ENCODE measurements around the gene RGS8. TPM values are rescaled to one million over a fixed set of nuclear protein-coding genes. Genes with fewer than 3 reads are reported as not detected.

Gene RGS8
- total RNA-seq, 2 experiments from 2014 or later, result not detected

DNA sequence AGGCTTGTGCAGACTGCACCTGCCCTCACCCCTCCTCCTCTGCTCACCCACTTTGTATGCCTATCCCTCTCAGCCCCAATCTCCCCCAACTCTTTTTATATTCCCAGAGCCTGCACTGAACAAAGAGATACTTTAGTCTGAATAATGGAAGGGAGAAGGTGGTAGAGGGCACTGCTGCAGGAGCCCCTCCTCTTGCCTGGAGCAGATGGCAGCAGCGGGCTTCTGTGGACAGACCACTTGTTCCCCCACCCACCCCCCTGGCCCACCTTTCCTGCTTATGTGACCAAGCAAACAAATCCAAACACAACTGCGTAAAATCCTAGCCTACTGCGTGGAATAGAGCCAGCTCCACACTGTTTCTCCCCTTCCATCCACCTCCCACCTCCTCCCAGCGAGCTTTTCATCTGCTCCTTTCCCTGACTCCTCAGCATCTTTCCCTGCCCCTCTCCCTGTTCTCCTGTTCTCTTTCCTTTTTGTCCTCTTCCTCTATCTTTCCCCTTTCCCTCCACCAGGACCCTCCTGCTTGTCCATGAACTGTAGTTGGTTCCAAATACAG, 27.5 kb downstream of the RGS8 start:
- no peaks in the 10 kb centered on the region for H3K9me3 Mint-ChIP-seq
- H3K4me3 Mint-ChIP-seq, result no peak overlapping the region
- no peaks in the 10 kb centered on the region for H3K4me1 Mint-ChIP-seq
- H3K27ac Mint-ChIP-seq, result no peak overlapping the region
- H3K36me3 Mint-ChIP-seq (ENCODE audit: low read depth), result no peaks in the 10 kb centered on the region
- CTCF ChIA-PET, result no interaction called here
- POLR2A ChIA-PET, result no interaction called here
- H3K27me3 Mint-ChIP-seq, result peaks cover 19% of the 10 kb centered on the region
- DNase-seq, result no peak

GRCh38 chr1:182653986-182654385, 30.4 kb downstream of the RGS8 start:
- no peak overlapping the region for H3K27ac Mint-ChIP-seq
- H3K27me3 Mint-ChIP-seq, result peaks cover 7% of the 10 kb centered on the region
- ChIA-PET CTCF (no interaction called here), POLR2A (no interaction called here)
- H3K4me1 Mint-ChIP-seq, result no peaks in the 10 kb centered on the region
- no peak overlapping the region for H3K4me3 Mint-ChIP-seq
- no peaks in the 10 kb centered on the region for H3K9me3 Mint-ChIP-seq
- no peak for DNase-seq
- H3K36me3 Mint-ChIP-seq (ENCODE audit: low read depth), result no peaks in the 10 kb centered on the region

- CTCF ChIA-PET, result no interaction called here
- Mint-ChIP-seq H3K4me1 (no peaks in the 10 kb centered on the region), H3K36me3 (ENCODE audit: low read depth) (no peaks in the 10 kb centered on the region), H3K27ac (no peak overlapping the region), H3K27me3 (peaks cover 5% of the 10 kb centered on the region), H3K9me3 (no peaks in the 10 kb centered on the region), H3K4me3 (no peak overlapping the region)
- POLR2A ChIA-PET, result no interaction called here
- DNase-seq, result no peak
Measured at GRCh38 chr1:182652933-182653332, 31.5 kb downstream of the RGS8 start.

GRCh38 chr1:182651339-182651724, 33.1 kb downstream of the RGS8 start:
- Mint-ChIP-seq H3K9me3 (no peaks in the 10 kb centered on the region), H3K36me3 (ENCODE audit: low read depth) (no peaks in the 10 kb centered on the region), H3K27me3 (peaks cover 3% of the 10 kb centered on the region), H3K4me3 (no peak overlapping the region), H3K4me1 (no peaks in the 10 kb centered on the region), H3K27ac (no peak overlapping the region)
- no peak for DNase-seq
- ChIA-PET POLR2A (no interaction called here), CTCF (no interaction called here)

- Mint-ChIP-seq H3K4me1 (no peaks in the 10 kb centered on the region), H3K27ac (no peak overlapping the region), H3K27me3 (peaks cover 2% of the 10 kb centered on the region), H3K36me3 (ENCODE audit: low read depth) (no peaks in the 10 kb centered on the region), H3K9me3 (no peaks in the 10 kb centered on the region), H3K4me3 (no peak overlapping the region)
- DNase-seq, result no peak
- POLR2A ChIA-PET, result no interaction called here
- CTCF ChIA-PET, result interaction anchor here (1.2 kb wide), 1 partner anchor 12 kb away, joined by 3 read pairs; no protein-coding TSS in a partner anchor
Measured at GRCh38 chr1:182650678-182651338, 33.6 kb downstream of the RGS8 start.

DNA sequence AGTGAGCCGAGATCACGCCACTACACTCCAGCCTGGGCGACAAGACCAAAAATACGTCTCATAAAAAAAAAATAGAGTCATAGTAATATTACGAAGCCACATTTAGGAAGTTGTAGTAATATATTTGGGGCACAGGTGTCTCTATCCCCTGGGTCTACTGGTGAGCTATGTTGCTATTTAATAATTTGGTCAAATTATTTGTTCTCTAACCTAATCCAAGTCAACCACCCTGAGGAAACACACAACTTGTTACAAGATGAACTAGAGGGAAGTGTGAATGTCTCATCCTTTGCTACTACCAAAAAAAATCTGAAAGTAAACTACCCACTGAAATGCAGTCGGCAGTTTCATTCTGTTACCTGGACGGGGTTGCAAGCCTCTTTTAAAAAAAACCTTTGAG, 35.3 kb downstream of the RGS8 start:
- ChIA-PET POLR2A (no interaction called here), CTCF (no interaction called here)
- no peaks in the 10 kb centered on the region for H3K36me3 Mint-ChIP-seq (ENCODE audit: low read depth)
- H3K27ac Mint-ChIP-seq, result no peak overlapping the region
- no peaks in the 10 kb centered on the region for H3K4me1 Mint-ChIP-seq
- no peaks in the 10 kb centered on the region for H3K9me3 Mint-ChIP-seq
- H3K27me3 Mint-ChIP-seq, result peaks cover 4% of the 10 kb centered on the region
- no peak overlapping the region for H3K4me3 Mint-ChIP-seq
- no peak for DNase-seq

- H3K27ac Mint-ChIP-seq, result no peak overlapping the region
- H3K27me3 Mint-ChIP-seq, result peaks cover 4% of the 10 kb centered on the region
- H3K36me3 Mint-ChIP-seq (ENCODE audit: low read depth), result no peaks in the 10 kb centered on the region
- no peaks in the 10 kb centered on the region for H3K9me3 Mint-ChIP-seq
- H3K4me3 Mint-ChIP-seq, result no peak overlapping the region
- H3K4me1 Mint-ChIP-seq, result no peaks in the 10 kb centered on the region
- CTCF ChIA-PET, result no interaction called here
- POLR2A ChIA-PET, result no interaction called here
- no peak for DNase-seq
Measured at GRCh38 chr1:182646739-182647138, 37.6 kb downstream of the RGS8 start.

DNA sequence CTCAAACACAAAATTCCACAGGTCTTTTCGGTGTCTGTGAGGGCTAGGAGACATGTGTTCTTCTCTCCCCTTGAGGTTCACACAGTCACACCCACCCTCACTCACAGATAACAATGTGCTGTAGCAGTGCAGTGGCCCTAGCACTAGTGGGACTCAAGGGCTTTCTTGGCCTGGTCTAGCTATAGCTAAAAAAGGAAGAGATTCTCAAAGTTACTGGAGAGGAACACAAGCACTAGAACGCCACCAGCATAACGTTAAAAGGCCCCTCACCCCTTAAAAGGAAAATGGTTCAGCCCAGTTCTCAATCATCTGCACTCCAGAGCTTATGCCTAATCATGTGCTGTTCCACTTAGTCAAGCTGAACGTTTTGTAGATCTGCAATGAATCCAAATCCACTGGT, 39.5 kb downstream of the RGS8 start:
- DNase-seq, result no peak
- H3K4me3 Mint-ChIP-seq, result no peak overlapping the region
- no peaks in the 10 kb centered on the region for H3K4me1 Mint-ChIP-seq
- H3K36me3 Mint-ChIP-seq (ENCODE audit: low read depth), result no peaks in the 10 kb centered on the region
- ChIA-PET CTCF (no interaction called here), POLR2A (no interaction called here)
- H3K27ac Mint-ChIP-seq, result no peak overlapping the region
- H3K27me3 Mint-ChIP-seq, result peaks cover 3% of the 10 kb centered on the region
- no peaks in the 10 kb centered on the region for H3K9me3 Mint-ChIP-seq

DNA sequence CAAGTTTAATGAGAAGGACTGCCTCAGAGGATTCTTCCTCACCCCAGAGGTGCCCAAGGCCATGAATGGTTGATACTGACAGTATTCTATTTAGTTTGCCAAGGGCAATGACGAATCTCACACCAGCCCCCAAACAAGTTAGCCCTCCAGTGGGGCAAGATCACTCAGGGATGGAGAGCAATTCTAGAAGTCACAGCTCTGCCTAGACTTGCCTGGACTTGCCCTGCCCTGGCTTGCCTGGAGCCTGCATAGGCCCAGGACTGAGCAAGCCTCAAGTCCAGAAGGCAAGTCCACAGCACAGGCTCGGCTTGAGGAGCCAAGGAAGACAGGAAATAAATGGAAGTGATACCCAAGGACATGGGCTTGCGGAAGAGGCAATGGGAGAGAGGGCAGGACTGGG, 40.7 kb downstream of the RGS8 start:
- H3K9me3 Mint-ChIP-seq, result no peaks in the 10 kb centered on the region
- no peak overlapping the region for H3K27ac Mint-ChIP-seq
- no peak for DNase-seq
- peaks cover 3% of the 10 kb centered on the region for H3K27me3 Mint-ChIP-seq
- no peaks in the 10 kb centered on the region for H3K4me1 Mint-ChIP-seq
- no peak overlapping the region for H3K4me3 Mint-ChIP-seq
- no peaks in the 10 kb centered on the region for H3K36me3 Mint-ChIP-seq (ENCODE audit: low read depth)
- CTCF ChIA-PET, result no interaction called here
- POLR2A ChIA-PET, result no interaction called here

DNA sequence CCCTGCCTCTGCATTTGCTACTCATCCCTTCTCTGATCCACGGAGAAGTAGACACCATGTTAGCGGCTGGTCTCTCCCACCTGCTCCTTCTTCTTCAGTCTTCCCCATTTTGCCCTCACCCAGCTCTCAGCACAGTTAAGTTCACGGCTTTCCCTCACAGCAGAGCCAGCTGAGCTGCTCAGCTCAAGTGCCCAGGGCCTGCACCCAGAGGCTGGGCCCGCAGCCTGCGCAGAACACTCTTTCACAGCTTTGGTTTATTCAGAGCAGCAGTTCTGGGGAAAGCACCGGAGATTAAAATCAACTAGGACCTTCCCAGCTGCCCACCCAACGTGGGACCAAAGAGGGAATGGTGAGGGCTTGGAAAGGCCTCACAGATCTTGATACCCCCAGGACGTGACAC, 41.9 kb downstream of the RGS8 start:
- Mint-ChIP-seq H3K9me3 (no peaks in the 10 kb centered on the region), H3K4me1 (no peaks in the 10 kb centered on the region), H3K27ac (no peak overlapping the region), H3K4me3 (no peak overlapping the region), H3K36me3 (ENCODE audit: low read depth) (no peaks in the 10 kb centered on the region), H3K27me3 (peaks cover 9% of the 10 kb centered on the region)
- DNase-seq, result no peak
- ChIA-PET CTCF (no interaction called here), POLR2A (no interaction called here)

DNA sequence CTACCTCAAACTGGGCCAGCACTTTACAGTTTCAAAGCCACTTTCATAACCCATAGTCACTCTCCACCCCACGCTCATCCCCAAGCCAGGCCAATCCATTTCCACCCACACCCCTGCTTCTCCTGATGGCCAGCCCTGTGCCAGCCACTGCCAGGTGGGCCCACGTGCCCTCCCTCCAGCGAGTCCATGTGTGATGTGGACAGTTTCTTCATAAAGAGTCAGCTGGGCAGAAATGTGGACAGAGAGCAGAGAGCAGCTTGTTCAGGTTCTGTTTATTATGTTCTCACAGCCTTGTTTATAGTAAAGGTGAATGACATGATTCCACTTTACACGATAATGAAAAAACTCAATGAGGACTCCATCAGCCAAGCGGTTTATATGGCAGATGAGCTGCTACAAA, 42.8 kb downstream of the RGS8 start:
- H3K4me3 Mint-ChIP-seq, result no peak overlapping the region
- no peaks in the 10 kb centered on the region for H3K9me3 Mint-ChIP-seq
- no peaks in the 10 kb centered on the region for H3K36me3 Mint-ChIP-seq (ENCODE audit: low read depth)
- DNase-seq, result no peak
- peaks cover 12% of the 10 kb centered on the region for H3K27me3 Mint-ChIP-seq
- no peaks in the 10 kb centered on the region for H3K4me1 Mint-ChIP-seq
- H3K27ac Mint-ChIP-seq, result no peak overlapping the region
- ChIA-PET POLR2A (no interaction called here), CTCF (no interaction called here)

DNA sequence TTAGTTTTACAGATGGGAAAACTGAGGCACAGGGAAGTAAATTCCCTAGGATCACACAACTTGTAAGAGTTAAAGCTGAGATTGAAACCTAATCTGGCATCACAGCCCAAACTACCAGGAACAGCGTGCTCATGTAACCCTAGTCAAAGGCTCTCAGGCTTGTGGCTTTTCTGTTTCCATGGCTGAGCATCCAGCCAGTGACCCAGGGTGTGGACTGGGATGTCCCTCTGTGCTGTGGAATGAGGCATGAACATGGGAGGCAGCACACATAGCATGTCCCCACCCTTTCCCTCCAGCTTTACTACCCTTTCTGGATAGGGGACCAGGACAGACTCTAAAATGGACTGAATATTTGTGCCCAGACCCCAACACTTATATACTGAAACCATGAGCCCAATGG, 45.1 kb downstream of the RGS8 start:
- H3K4me1 Mint-ChIP-seq, result no peaks in the 10 kb centered on the region
- no peak overlapping the region for H3K27ac Mint-ChIP-seq
- peaks cover 21% of the 10 kb centered on the region for H3K27me3 Mint-ChIP-seq
- DNase-seq, result no peak
- POLR2A ChIA-PET, result no interaction called here
- CTCF ChIA-PET, result no interaction called here
- H3K9me3 Mint-ChIP-seq, result no peaks in the 10 kb centered on the region
- H3K4me3 Mint-ChIP-seq, result no peak overlapping the region
- no peaks in the 10 kb centered on the region for H3K36me3 Mint-ChIP-seq (ENCODE audit: low read depth)

GRCh38 chr1:182637769-182638168, 46.6 kb downstream of the RGS8 start:
- Mint-ChIP-seq H3K9me3 (no peaks in the 10 kb centered on the region), H3K27ac (no peak overlapping the region), H3K4me1 (peaks cover 4% of the 10 kb centered on the region), H3K4me3 (no peak overlapping the region), H3K36me3 (ENCODE audit: low read depth) (no peaks in the 10 kb centered on the region), H3K27me3 (peaks cover 27% of the 10 kb centered on the region)
- no peak for DNase-seq
- ChIA-PET POLR2A (no interaction called here), CTCF (no interaction called here)

DNA sequence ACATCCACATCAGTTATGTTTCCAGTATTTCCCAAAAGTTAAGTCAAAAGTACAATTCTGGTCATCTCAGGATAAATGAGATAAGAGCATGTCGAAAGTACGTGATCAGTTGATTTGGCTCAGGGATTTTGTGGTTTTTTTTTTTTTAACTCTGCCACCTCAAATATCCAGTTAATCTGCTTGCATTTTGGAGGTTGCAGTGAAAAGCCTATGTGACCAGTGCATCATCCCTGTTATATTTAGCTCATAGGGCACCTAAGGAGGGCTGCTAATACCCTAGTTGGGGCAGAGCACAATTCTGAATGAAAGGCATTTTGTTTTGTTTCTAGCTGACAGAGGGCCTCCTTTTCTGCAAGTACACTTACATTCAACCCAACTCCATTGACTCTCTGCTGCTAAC, 48.5 kb downstream of the RGS8 start:
- Mint-ChIP-seq H3K4me1 (peaks cover 15% of the 10 kb centered on the region), H3K27ac (no peak overlapping the region), H3K27me3 (peaks cover 33% of the 10 kb centered on the region), H3K4me3 (no peak overlapping the region), H3K9me3 (no peaks in the 10 kb centered on the region), H3K36me3 (ENCODE audit: low read depth) (no peaks in the 10 kb centered on the region)
- ChIA-PET POLR2A (no interaction called here), CTCF (no interaction called here)
- no peak for DNase-seq
